GM10248 (cell line): ENCODE results near the gene CYP2A13.
"Not testable (repeated sequence)": the region's sequence is repeated elsewhere in the genome, so short reads cannot be mapped to it uniquely, and the experiment has no call there.

ENCODE experiments used
- CTCF ChIA-PET: fragments of 300-600 bp; sonication (Branson Sonifier 250); formaldehyde crosslinking; extraction: SDS; loops from one replicate; lab custom pipeline; 2021; ENCODE audit warnings: antibody characterized with exemption; lab: Yijun Ruan, JAX
- POLR2A ChIA-PET: fragments of 350-650 bp; sonication (Branson Sonifier 250); formaldehyde crosslinking; extraction: SDS; loops from one replicate; lab custom pipeline; 2020; ENCODE audit warnings: antibody characterized with exemption; lab: Yijun Ruan, JAX
- DNase-seq: peaks from one replicate; pipeline ENCODE4 v3.0.0; 2012; ENCODE audit errors: extremely low spot score
- TF ChIP-seq, protein P1 (sequence below): IDR thresholded peaks from 2 replicates; pipeline ENCODE4 v1.5.1; 2012; ENCODE audit warnings: mild to moderate bottlenecking, low read depth; ENCODE audit errors: extremely low read depth, missing control alignments, control extremely low read depth

The CYP2A13 gene, protein sequence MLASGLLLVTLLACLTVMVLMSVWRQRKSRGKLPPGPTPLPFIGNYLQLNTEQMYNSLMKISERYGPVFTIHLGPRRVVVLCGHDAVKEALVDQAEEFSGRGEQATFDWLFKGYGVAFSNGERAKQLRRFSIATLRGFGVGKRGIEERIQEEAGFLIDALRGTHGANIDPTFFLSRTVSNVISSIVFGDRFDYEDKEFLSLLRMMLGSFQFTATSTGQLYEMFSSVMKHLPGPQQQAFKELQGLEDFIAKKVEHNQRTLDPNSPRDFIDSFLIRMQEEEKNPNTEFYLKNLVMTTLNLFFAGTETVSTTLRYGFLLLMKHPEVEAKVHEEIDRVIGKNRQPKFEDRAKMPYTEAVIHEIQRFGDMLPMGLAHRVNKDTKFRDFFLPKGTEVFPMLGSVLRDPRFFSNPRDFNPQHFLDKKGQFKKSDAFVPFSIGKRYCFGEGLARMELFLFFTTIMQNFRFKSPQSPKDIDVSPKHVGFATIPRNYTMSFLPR

DNA sequence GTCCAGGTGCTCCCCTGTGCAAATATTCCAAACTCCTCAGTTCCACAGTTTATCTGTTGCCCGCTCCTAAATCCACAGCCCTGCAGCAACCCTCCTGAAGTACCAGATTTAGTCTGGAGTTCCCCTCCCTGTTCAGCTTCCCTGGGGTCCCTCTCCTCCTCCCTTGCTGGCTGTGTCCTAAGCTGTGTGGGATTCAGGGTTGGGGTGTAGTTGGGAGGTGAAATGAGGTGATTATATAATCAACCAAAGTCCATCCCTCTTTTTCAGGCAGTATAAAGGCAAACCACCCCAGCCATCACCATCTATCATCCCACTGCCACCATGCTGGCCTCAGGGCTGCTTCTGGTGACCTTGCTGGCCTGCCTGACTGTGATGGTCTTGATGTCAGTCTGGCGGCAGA is at the start of gene CYP2A13:
CYP2A13 (plus strand) TSS at position 301 of the 400 bp plus-strand sequence; CDS start at position 322, 21 bp downstream.
- ChIA-PET POLR2A (no interaction called here), CTCF (no interaction called here)
- DNase-seq: no peak
- TF ChIP-seq, protein P1, sequence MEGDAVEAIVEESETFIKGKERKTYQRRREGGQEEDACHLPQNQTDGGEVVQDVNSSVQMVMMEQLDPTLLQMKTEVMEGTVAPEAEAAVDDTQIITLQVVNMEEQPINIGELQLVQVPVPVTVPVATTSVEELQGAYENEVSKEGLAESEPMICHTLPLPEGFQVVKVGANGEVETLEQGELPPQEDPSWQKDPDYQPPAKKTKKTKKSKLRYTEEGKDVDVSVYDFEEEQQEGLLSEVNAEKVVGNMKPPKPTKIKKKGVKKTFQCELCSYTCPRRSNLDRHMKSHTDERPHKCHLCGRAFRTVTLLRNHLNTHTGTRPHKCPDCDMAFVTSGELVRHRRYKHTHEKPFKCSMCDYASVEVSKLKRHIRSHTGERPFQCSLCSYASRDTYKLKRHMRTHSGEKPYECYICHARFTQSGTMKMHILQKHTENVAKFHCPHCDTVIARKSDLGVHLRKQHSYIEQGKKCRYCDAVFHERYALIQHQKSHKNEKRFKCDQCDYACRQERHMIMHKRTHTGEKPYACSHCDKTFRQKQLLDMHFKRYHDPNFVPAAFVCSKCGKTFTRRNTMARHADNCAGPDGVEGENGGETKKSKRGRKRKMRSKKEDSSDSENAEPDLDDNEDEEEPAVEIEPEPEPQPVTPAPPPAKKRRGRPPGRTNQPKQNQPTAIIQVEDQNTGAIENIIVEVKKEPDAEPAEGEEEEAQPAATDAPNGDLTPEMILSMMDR: no peak

DNA sequence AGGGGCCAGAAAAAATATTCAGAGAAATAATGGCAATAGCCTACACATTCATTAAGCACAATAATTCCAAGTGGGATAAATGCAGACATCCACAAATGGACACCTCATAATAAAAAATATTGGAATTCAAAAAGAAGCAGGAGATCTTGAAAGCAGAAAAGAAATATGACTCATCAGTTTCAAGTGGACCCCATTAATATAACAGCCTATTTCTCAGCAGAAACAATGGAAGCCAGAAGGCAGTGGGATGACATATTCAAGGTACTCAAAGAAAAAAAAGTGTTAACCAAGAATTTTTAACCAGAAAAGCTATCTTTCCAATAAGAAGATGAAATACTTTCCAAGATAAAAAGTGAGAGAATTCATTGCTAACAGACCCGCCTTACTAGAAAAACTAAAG is 48.4 kb upstream of the CYP2A13 start:
- no peak for DNase-seq
- CTCF ChIA-PET: no interaction called here
- POLR2A ChIA-PET: no interaction called here
- TF ChIP-seq, protein P1: no peak

DNA sequence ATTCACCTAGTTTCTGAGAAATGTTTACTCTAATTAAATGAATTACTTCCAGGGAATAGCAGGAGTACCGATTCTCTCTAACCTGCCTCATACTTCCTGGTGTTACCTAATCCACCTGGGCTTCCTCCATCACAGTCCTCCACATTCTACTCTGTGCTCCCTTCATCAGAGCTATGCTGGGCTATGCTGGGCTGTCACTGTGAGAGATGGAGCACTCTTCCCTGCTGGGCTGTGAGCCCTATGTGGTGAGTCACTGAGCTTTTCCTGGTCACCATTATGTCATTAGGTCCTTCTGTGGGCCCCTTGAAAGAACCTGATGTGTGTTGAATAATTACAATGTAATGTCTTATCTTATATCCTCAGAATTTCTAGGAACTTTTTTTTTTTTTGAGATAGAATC is 43.2 kb upstream of the CYP2A13 start:
- POLR2A ChIA-PET, DNase-seq: not testable (repeated sequence)
- CTCF ChIA-PET: interaction anchor here (1.5 kb wide), 1 partner anchor 17 kb away, joined by 3 read pairs; no protein-coding TSS in a partner anchor

DNA sequence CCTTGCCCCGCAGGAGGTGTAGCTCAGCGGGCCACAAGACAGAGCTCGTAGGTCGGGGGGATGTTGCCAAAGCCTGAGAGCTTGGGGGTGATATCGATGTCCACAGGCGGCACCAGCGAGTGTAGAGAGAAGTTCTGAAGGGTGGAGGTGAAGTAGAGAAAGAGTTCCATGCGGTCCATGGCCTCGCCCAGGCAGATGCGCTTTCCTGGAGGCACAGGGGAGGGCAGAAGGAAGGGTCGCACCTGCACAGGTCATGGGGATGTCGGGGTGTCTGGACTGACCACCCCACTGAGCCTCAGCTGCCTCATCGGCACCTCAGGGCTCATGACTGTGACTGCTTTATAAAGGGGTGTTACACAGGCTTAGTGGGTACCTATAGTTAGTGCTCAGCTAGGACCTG is 37.8 kb upstream of the CYP2A13 start:
- TF ChIP-seq, protein P1: no peak
- ChIA-PET POLR2A (no interaction called here), CTCF (no interaction called here)
- no peak for DNase-seq

DNA sequence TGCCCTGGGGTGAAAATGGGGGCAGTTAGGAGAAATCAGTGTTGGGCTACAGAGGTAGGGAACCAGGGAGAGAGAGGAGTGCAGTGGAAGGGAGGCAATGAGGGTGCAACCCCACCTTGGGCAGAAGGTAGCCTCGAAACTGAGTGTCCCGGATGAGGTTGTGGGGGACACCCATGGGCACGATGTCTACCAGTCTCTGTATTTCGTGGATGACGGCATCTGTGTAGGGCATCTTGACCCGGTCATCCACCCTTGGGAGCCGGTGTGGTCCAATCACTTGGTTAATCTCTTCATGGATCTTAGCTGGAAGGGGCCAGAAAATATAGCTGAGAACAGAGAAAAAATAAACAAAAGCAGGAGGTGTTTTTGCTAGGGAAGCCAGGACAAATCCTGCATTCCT is 36.1 kb upstream of the CYP2A13 start:
- POLR2A ChIA-PET, CTCF ChIA-PET: not testable (repeated sequence)

DNA sequence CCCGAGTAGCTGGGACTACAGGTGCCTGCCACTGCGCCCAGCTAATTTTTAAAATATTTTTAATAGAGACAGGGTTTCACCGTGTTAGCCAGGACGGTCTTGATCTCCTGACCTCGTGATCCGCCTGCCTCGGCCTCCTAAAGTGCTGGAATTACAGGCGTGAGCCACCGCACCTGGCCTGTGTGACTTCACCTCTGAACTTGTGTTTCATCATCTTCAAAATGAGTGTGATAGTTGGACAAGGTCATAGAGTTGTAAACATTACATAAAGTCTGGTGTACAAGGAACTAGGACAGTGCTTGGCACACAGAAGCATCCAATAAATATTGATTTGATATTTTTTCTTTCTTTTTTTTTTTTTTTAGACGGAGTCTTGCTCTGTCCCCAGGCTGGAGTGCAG is 34.9 kb upstream of the CYP2A13 start:
- POLR2A ChIA-PET, DNase-seq, CTCF ChIA-PET: not testable (repeated sequence)

More for the DNA sequence above, 36.1 kb upstream of the CYP2A13 start:
- not testable (repeated sequence) for DNase-seq

DNA sequence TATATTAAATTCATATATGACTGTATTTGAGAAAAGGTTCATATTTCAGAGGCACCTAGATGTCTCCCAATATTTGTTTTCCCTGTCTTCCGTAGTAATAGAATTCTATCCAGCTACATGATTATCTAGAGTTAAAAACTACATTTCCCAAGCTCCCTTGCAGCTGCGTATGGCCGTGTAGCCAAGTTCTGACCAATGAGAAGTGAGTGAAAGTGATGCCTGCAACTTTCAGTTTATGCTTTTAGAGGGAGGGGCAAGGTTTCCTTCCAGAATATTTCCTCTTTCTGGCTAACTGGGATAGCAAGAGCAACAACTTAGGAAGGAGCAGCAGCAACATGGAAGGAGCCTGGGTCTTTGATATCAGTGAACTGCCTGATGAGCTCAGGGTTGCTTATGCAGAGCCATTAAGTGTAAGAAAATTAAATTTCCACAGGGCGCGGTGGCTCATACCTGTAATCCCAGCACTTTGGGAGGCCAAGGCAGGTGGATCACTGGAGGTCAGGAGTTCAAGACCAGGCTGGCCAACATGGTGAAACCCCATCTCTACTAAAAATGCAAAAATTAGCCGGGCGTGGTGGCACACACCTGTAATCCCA is 23.2 kb upstream of the CYP2A13 start:
- ChIA-PET CTCF (interaction anchor here (1.1 kb wide), 1 partner anchor 58 kb away, joined by 4 read pairs; no protein-coding TSS in a partner anchor), POLR2A (no interaction called here)
- no peak for DNase-seq
- TF ChIP-seq, protein P1: no peak

DNA sequence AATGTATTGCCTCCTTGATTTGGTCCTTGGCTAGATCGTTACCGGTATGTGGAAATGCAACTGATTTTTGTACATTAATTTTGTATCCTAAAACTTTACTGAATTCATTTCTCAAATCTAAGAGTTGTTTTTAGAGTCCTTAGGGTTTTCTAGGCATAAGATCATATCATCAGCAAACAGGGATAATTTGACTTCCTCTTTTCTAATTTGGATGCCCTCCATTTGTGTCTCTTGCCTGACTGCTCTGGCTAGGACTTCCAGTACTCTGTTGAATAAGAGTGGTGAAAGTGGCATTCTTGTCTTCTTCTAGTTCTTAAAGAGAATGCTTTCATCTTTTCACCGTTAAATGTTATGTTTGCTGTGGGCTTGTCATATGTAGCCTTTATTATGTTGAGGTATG is 12.0 kb upstream of the CYP2A13 start:
- CTCF ChIA-PET: no interaction called here

More for the DNA sequence above, 12.0 kb upstream of the CYP2A13 start:
- POLR2A ChIA-PET: no interaction called here
- TF ChIP-seq, protein P1: no peak
- no peak for DNase-seq
